Calu3 (cell line): Measurements from ENCODE around the gene TBRG4. TPM values are rescaled to one million over a fixed set of nuclear protein-coding genes. Genes with fewer than 3 reads are reported as not detected.

ENCODE experiments used
- BruUV-seq: library from RNA; stranded (reverse); fragments of 400-500 nt; replicated peaks from 2 replicates; lab custom pipeline; 2021; lab: Mats Ljungman, UMichigan
- CTCF ChIA-PET: fragments of 300-600 bp; sonication (Branson Sonifier 250); formaldehyde crosslinking; loops from one replicate; lab custom pipeline; 2022; ENCODE audit warnings: antibody characterized with exemption; lab: Charles Lee
- DNase-seq: peaks from one replicate; pipeline ENCODE4 v3.0.0; 2022
- H3K27ac Mint-ChIP-seq: one replicate; pipeline ENCODE4 v1.8.0; 2022; ENCODE audit warnings: mixed read lengths; ENCODE audit not compliant: unreplicated experiment
- H3K27me3 Mint-ChIP-seq: one replicate; pipeline ENCODE4 v1.8.0; 2022; ENCODE audit warnings: mixed read lengths; ENCODE audit not compliant: unreplicated experiment
- H3K36me3 Mint-ChIP-seq: one replicate; pipeline ENCODE4 v1.8.0; 2022; ENCODE audit warnings: mild to moderate bottlenecking, moderate library complexity, mixed read lengths; ENCODE audit not compliant: insufficient read depth, unreplicated experiment
- H3K4me1 Mint-ChIP-seq: one replicate; pipeline ENCODE4 v1.8.0; 2022; ENCODE audit warnings: mild to moderate bottlenecking, low read depth, mixed read lengths; ENCODE audit not compliant: unreplicated experiment
- H3K4me3 Mint-ChIP-seq: one replicate; pipeline ENCODE4 v1.8.0; 2022; ENCODE audit warnings: mild to moderate bottlenecking, low read depth, moderate library complexity, mixed read lengths; ENCODE audit not compliant: unreplicated experiment
- H3K9me3 Mint-ChIP-seq: one replicate; pipeline ENCODE4 v1.8.0; 2022; ENCODE audit warnings: low read depth, mixed read lengths; ENCODE audit not compliant: unreplicated experiment
- intact Hi-C: fragments of 100-400 bp; cut with micrococcal nuclease; formaldehyde crosslinking; loops from one replicate; pipeline ENCODE4 v1.10.0; 2022; ENCODE audit not compliant: unreplicated experiment
- total RNA-seq: library from RNA; stranded (reverse); gene quantifications from 2 replicates; pipeline ENCODE4 v1.2.3, GENCODE V29; 2022
- TF ChIP-seq, protein P1 (sequence below): fragments of 200-600 bp; IDR thresholded peaks from one replicate; pipeline ENCODE4 v1.8.0; 2022; ENCODE audit warnings: antibody characterized with exemption; ENCODE audit not compliant: unreplicated experiment

Gene TBRG4
- total RNA-seq, 1 experiment from 2014 or later: 191 TPM

DNA sequence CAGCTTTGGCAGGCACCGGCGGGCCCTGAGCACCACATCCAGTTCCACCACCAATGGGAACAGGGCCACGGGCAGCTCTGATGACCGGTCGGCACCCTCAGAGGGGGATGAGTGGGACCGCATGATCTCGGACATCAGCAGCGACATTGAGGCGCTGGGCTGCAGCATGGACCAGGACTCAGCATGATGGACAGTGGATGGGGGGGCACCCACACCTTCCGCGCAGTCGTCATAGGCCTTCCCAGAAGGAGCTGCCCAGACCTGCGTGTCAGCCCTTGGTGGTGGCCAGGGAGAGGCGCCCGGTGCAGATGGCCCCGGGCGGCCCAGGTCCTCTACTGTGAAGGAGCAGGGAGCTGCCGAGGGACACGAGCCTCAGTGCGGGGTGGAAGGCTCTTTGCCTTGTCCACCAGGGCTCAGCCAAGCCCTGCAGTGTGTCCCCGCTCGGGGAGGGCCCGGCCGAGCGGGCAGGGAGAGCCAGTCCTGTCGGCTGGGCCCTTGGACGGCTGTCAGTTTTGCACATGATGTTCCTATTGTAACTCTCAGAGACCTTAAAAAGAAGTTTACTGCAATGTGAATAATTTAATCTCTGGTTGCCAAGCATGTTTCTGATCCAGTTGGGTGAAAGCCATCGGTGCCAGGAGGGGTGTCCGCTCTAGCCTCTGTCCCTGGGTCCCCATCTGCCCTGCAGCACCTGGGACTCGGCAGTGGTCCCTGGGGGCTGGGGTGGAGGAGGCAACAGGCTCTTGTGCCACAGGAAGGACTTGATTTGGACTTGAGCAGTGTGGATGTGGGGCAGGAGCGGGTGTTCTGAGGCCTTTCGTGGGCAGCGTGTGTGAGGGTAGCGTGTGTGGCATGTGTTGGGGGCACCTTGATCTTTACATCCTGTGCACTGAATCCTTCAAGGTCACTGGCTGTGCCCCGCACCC lies 35.4 kb downstream of the TBRG4 start:
- Mint-ChIP-seq H3K36me3 (peaks cover 19% of the 10 kb centered on the region), H3K27me3 (no peaks in the 10 kb centered on the region), H3K4me3 (no peak overlapping the region), H3K4me1 (peaks cover 14% of the 10 kb centered on the region), H3K9me3 (no peaks in the 10 kb centered on the region), H3K27ac (no peak overlapping the region)
- CTCF ChIA-PET: interaction anchor here (1.0 kb wide), 1 partner anchor 62 kb away, joined by 3 read pairs; no protein-coding TSS in a partner anchor
- intact Hi-C loops: no loop called here
- BruUV-seq: no TSS peak
- DNase-seq: no peak
- TF ChIP-seq, protein P1, sequence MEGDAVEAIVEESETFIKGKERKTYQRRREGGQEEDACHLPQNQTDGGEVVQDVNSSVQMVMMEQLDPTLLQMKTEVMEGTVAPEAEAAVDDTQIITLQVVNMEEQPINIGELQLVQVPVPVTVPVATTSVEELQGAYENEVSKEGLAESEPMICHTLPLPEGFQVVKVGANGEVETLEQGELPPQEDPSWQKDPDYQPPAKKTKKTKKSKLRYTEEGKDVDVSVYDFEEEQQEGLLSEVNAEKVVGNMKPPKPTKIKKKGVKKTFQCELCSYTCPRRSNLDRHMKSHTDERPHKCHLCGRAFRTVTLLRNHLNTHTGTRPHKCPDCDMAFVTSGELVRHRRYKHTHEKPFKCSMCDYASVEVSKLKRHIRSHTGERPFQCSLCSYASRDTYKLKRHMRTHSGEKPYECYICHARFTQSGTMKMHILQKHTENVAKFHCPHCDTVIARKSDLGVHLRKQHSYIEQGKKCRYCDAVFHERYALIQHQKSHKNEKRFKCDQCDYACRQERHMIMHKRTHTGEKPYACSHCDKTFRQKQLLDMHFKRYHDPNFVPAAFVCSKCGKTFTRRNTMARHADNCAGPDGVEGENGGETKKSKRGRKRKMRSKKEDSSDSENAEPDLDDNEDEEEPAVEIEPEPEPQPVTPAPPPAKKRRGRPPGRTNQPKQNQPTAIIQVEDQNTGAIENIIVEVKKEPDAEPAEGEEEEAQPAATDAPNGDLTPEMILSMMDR: no peak

GRCh38 chr7:45075355-45075644 lies 36.2 kb downstream of the TBRG4 start:
- no peak overlapping the region for H3K4me3 Mint-ChIP-seq
- no peak overlapping the region for H3K27ac Mint-ChIP-seq
- H3K9me3 Mint-ChIP-seq: no peaks in the 10 kb centered on the region
- BruUV-seq: no TSS peak
- peaks cover 19% of the 10 kb centered on the region for H3K36me3 Mint-ChIP-seq
- CTCF ChIA-PET: no interaction called here
- intact Hi-C loops: no loop called here
- peaks cover 14% of the 10 kb centered on the region for H3K4me1 Mint-ChIP-seq
- no peak for DNase-seq
- H3K27me3 Mint-ChIP-seq: no peaks in the 10 kb centered on the region
- TF ChIP-seq, protein P1: no peak

GRCh38 chr7:45074528-45075354 lies 36.8 kb downstream of the TBRG4 start:
- CTCF ChIA-PET: no interaction called here

More at GRCh38 chr7:45074528-45075354, 36.8 kb downstream of the TBRG4 start:
- Mint-ChIP-seq H3K27me3 (no peaks in the 10 kb centered on the region), H3K27ac (no peak overlapping the region), H3K9me3 (no peaks in the 10 kb centered on the region), H3K36me3 (peaks cover 19% of the 10 kb centered on the region), H3K4me1 (peaks cover 14% of the 10 kb centered on the region), H3K4me3 (no peak overlapping the region)
- no TSS peak for BruUV-seq
- DNase-seq: no peak
- intact Hi-C loops: no loop called here
- TF ChIP-seq, protein P1: no peak
